Cardiac fibroblast (primary cell): ENCODE data around the gene RBMS1.
"Not testable (repeated sequence)": the region's sequence is repeated elsewhere in the genome, so short reads cannot be mapped to it uniquely, and the experiment has no call there.

Source experiments
- DNase-seq, 2 donors: peaks; one replicate each; pipeline versions ENCODE4 v3.0.0 to v3.0.0-alpha.2; 2010; ENCODE audit warnings: low read depth in 2 of 2
- H3K4me3 ChIP-seq, 2 donors: replicated peaks in 1 of 2; 1 replicate in 1 of 2; 2 replicates in 1 of 2; pipeline ENCODE4 v1.5.1; 2011; ENCODE audit warnings: low read depth in 2 of 2, low read length in 2 of 2, mild to moderate bottlenecking in 2 of 2, moderate library complexity in 1 of 2
- CTCF ChIP-seq: IDR thresholded peaks from one replicate; pipeline ENCODE4 v1.5.1; 2011; ENCODE audit warnings: low read depth, mild to moderate bottlenecking, low read length, inconsistent platforms

Gene RBMS1

GRCh38 chr2:160367887-160368286 is 125.7 kb downstream of the RBMS1 start:
- H3K4me3 ChIP-seq: no peak overlapping the region
- no peak for TF ChIP-seq CTCF
- DNase-seq: peak; percentile 95 to 96

GRCh38 chr2:160367139-160367538 is 126.5 kb downstream of the RBMS1 start:
- DNase-seq: not testable (repeated sequence)
- peak overlapping the region in 1 of 2 donors; percentile 33 for H3K4me3 ChIP-seq

GRCh38 chr2:160366474-160366873 is 127.1 kb downstream of the RBMS1 start:
- no peak for TF ChIP-seq CTCF
- DNase-seq: no peak
- peak overlapping the region in 1 of 2 donors; percentile 33 for H3K4me3 ChIP-seq

- H3K4me3 ChIP-seq: peak overlapping the region; percentile 12 to 33
- no peak for TF ChIP-seq CTCF
- peak in 1 of 2 donors; percentile 48 for DNase-seq
Observed at GRCh38 chr2:160365716-160366367, 127.8 kb downstream of the RBMS1 start.

GRCh38 chr2:160364364-160364763 is 129.2 kb downstream of the RBMS1 start:
- peak in 1 of 2 donors; percentile 45 for DNase-seq
- no peak overlapping the region for H3K4me3 ChIP-seq
- no peak for TF ChIP-seq CTCF

- no peak for TF ChIP-seq CTCF
- no peak overlapping the region for H3K4me3 ChIP-seq
- no peak for DNase-seq
Observed at GRCh38 chr2:160363961-160364360, 129.6 kb downstream of the RBMS1 start.

- no peak for TF ChIP-seq CTCF
- H3K4me3 ChIP-seq: no peak overlapping the region
- DNase-seq: no peak
Observed at GRCh38 chr2:160363055-160363454, 130.6 kb downstream of the RBMS1 start.
